SJCRH30 (cell line): ENCODE measurements around the gene KRT71. TPM values are rescaled to one million over a fixed set of nuclear protein-coding genes. Genes with fewer than 3 reads are reported as not detected.
A peak's percentile ranks its signal among the peaks of the same experiment; 100 is the strongest.

ENCODE experiments used
- DNase-seq, 2 experiments: peaks; one replicate each; pipeline ENCODE4 v3.0.0-alpha.2; 2015 to 2020
- H3K27ac ChIP-seq: fragments of 250-450 bp; sonication (Bioruptor Pico); 2 replicates; pipeline ENCODE4 v1.5.1; 2020; ENCODE audit warnings: mild to moderate bottlenecking, moderate library complexity
- H3K27me3 ChIP-seq: fragments of 250-450 bp; sonication (Bioruptor Pico); 2 replicates; pipeline ENCODE4 v1.5.1; 2020; ENCODE audit warnings: mild to moderate bottlenecking, moderate library complexity
- H3K36me3 ChIP-seq: fragments of 250-450 bp; sonication (Bioruptor Pico); 2 replicates; pipeline ENCODE4 v1.5.1; 2020; ENCODE audit warnings: mild to moderate bottlenecking, moderate library complexity
- H3K4me1 ChIP-seq: fragments of 250-450 bp; sonication (Bioruptor Pico); 2 replicates; pipeline ENCODE4 v1.5.1; 2020; ENCODE audit warnings: mild to moderate bottlenecking, moderate library complexity
- H3K4me3 ChIP-seq: fragments of 250-450 bp; sonication (Bioruptor Pico); 2 replicates; pipeline ENCODE4 v1.5.1; 2020; ENCODE audit warnings: mild to moderate bottlenecking, moderate library complexity
- H3K9me3 ChIP-seq: fragments of 250-450 bp; sonication (Bioruptor Pico); replicated peaks from 2 replicates; pipeline ENCODE4 v1.5.1; 2020; ENCODE audit warnings: mild to moderate bottlenecking, moderate library complexity
- total RNA-seq: library from RNA; depleted of rRNA; stranded (reverse); fragments of >200 nt; shearing (Covaris generic); gene quantifications from 2 replicates; pipeline ENCODE4 v1.2.3, GENCODE V29; 2014

KRT71 gene
- total RNA-seq, 1 experiment from 2014 or later = not detected

GRCh38 chr12:52539083-52539820, 13.7 kb downstream of the KRT71 start:
- no peaks in the 10 kb centered on the region for H3K9me3 ChIP-seq

GRCh38 chr12:52537101-52537500, 15.8 kb downstream of the KRT71 start:
- H3K27ac ChIP-seq = no peak overlapping the region
- H3K36me3 ChIP-seq = no peaks in the 10 kb centered on the region
- H3K4me1 ChIP-seq = peaks cover 4% of the 10 kb centered on the region; the same call in 1 of the 2 replicates
- H3K9me3 ChIP-seq = no peaks in the 10 kb centered on the region
- H3K4me3 ChIP-seq = no peak overlapping the region
- H3K27me3 ChIP-seq = 0 out of 2 replicates have a peak, but pooled peaks cover 3% of the 10 kb centered on the region
- DNase-seq = no peak

More at GRCh38 chr12:52539083-52539820, 13.7 kb downstream of the KRT71 start:
- Histone ChIP-seq H3K27me3 (no peaks in the 10 kb centered on the region), H3K4me1 (peaks cover 4% of the 10 kb centered on the region; the same call in 1 of the 2 replicates), H3K4me3 (no peak overlapping the region), H3K27ac (no peak overlapping the region), H3K36me3 (no peaks in the 10 kb centered on the region)
- peak in 1 of 2 experiments; percentile 41 for DNase-seq

- Histone ChIP-seq H3K4me1 (peaks cover 4% of the 10 kb centered on the region; the same call in 1 of the 2 replicates), H3K27ac (no peak overlapping the region), H3K36me3 (no peaks in the 10 kb centered on the region), H3K9me3 (no peaks in the 10 kb centered on the region), H3K4me3 (no peak overlapping the region), H3K27me3 (0 out of 2 replicates have a peak, but pooled peaks cover 3% of the 10 kb centered on the region)
- no peak for DNase-seq
Measured at GRCh38 chr12:52535574-52535973, 17.4 kb downstream of the KRT71 start.

GRCh38 chr12:52534482-52534881, 18.5 kb downstream of the KRT71 start:
- H3K36me3 ChIP-seq = no peaks in the 10 kb centered on the region
- H3K4me3 ChIP-seq = no peak overlapping the region
- H3K27me3 ChIP-seq = peaks cover 3% of the 10 kb centered on the region; the same call in 1 of the 2 replicates
- DNase-seq = no peak
- H3K27ac ChIP-seq = no peak overlapping the region
- peaks cover 4% of the 10 kb centered on the region; the same call in 1 of the 2 replicates for H3K4me1 ChIP-seq
- H3K9me3 ChIP-seq = no peaks in the 10 kb centered on the region

GRCh38 chr12:52533686-52534470, 19.1 kb downstream of the KRT71 start:
- Histone ChIP-seq H3K36me3 (no peaks in the 10 kb centered on the region), H3K27me3 (peaks cover 3% of the 10 kb centered on the region; the same call in 1 of the 2 replicates)
- DNase-seq = no peak

GRCh38 chr12:52532636-52533035, 20.3 kb downstream of the KRT71 start:
- Histone ChIP-seq H3K27me3 (peaks cover 3% of the 10 kb centered on the region; the same call in 1 of the 2 replicates), H3K36me3 (no peaks in the 10 kb centered on the region), H3K9me3 (no peaks in the 10 kb centered on the region), H3K4me1 (no peaks in the 10 kb centered on the region), H3K4me3 (no peak overlapping the region), H3K27ac (no peak overlapping the region)
- DNase-seq = no peak

More at GRCh38 chr12:52533686-52534470, 19.1 kb downstream of the KRT71 start:
- no peaks in the 10 kb centered on the region for H3K9me3 ChIP-seq
- H3K4me1 ChIP-seq = peaks cover 3% of the 10 kb centered on the region; the same call in 1 of the 2 replicates
- H3K27ac ChIP-seq = no peak overlapping the region
- H3K4me3 ChIP-seq = no peak overlapping the region

GRCh38 chr12:52531566-52532300, 21.2 kb downstream of the KRT71 start:
- Histone ChIP-seq H3K36me3 (no peaks in the 10 kb centered on the region), H3K4me1 (no peaks in the 10 kb centered on the region), H3K27ac (no peak overlapping the region), H3K4me3 (no peak overlapping the region), H3K9me3 (no peaks in the 10 kb centered on the region), H3K27me3 (peaks cover 3% of the 10 kb centered on the region; the same call in 1 of the 2 replicates)
- DNase-seq = no peak

- DNase-seq = no peak
- peaks cover 3% of the 10 kb centered on the region; the same call in 1 of the 2 replicates for H3K27me3 ChIP-seq
- no peak overlapping the region for H3K27ac ChIP-seq
- H3K36me3 ChIP-seq = no peaks in the 10 kb centered on the region
- no peak overlapping the region for H3K4me3 ChIP-seq
- H3K9me3 ChIP-seq = no peaks in the 10 kb centered on the region
- no peaks in the 10 kb centered on the region for H3K4me1 ChIP-seq
Measured at GRCh38 chr12:52530905-52531304, 22.0 kb downstream of the KRT71 start.

GRCh38 chr12:52530366-52530765, 22.6 kb downstream of the KRT71 start:
- no peaks in the 10 kb centered on the region for H3K9me3 ChIP-seq
- H3K36me3 ChIP-seq = no peaks in the 10 kb centered on the region
- peaks cover 3% of the 10 kb centered on the region; the same call in 1 of the 2 replicates for H3K27me3 ChIP-seq
- no peak overlapping the region for H3K4me3 ChIP-seq
- no peaks in the 10 kb centered on the region for H3K4me1 ChIP-seq
- no peak for DNase-seq
- H3K27ac ChIP-seq = no peak overlapping the region

GRCh38 chr12:52529846-52530245, 23.1 kb downstream of the KRT71 start:
- Histone ChIP-seq H3K27me3 (peaks cover 3% of the 10 kb centered on the region; the same call in 1 of the 2 replicates), H3K36me3 (no peaks in the 10 kb centered on the region), H3K4me1 (no peaks in the 10 kb centered on the region), H3K4me3 (no peak overlapping the region), H3K27ac (no peak overlapping the region), H3K9me3 (no peaks in the 10 kb centered on the region)
- DNase-seq = no peak

- no peak overlapping the region for H3K4me3 ChIP-seq
- no peaks in the 10 kb centered on the region for H3K36me3 ChIP-seq
- H3K27ac ChIP-seq = no peak overlapping the region
- no peaks in the 10 kb centered on the region for H3K4me1 ChIP-seq
- no peak for DNase-seq
- peaks cover 3% of the 10 kb centered on the region; the same call in 1 of the 2 replicates for H3K27me3 ChIP-seq
- no peaks in the 10 kb centered on the region for H3K9me3 ChIP-seq
Measured at GRCh38 chr12:52529417-52529816, 23.5 kb downstream of the KRT71 start.

- H3K27me3 ChIP-seq = peaks cover 3% of the 10 kb centered on the region; the same call in 1 of the 2 replicates
- no peak overlapping the region for H3K27ac ChIP-seq
- H3K4me1 ChIP-seq = no peaks in the 10 kb centered on the region
- H3K4me3 ChIP-seq = no peak overlapping the region
- no peak for DNase-seq
- no peaks in the 10 kb centered on the region for H3K36me3 ChIP-seq
- H3K9me3 ChIP-seq = no peaks in the 10 kb centered on the region
Measured at GRCh38 chr12:52528641-52529143, 24.3 kb downstream of the KRT71 start.

GRCh38 chr12:52527121-52527800, 25.7 kb downstream of the KRT71 start:
- Histone ChIP-seq H3K4me1 (no peaks in the 10 kb centered on the region), H3K36me3 (no peaks in the 10 kb centered on the region), H3K4me3 (no peak overlapping the region), H3K9me3 (no peaks in the 10 kb centered on the region), H3K27ac (no peak overlapping the region), H3K27me3 (no peaks in the 10 kb centered on the region; the same call in 1 of the 2 replicates)
- DNase-seq = no peak

GRCh38 chr12:52526511-52526951, 26.4 kb downstream of the KRT71 start:
- H3K27me3 ChIP-seq = no peaks in the 10 kb centered on the region; the same call in 1 of the 2 replicates
- H3K36me3 ChIP-seq = no peaks in the 10 kb centered on the region
- DNase-seq = no peak
- H3K27ac ChIP-seq = no peak overlapping the region
- no peaks in the 10 kb centered on the region for H3K4me1 ChIP-seq
- H3K4me3 ChIP-seq = no peak overlapping the region
- H3K9me3 ChIP-seq = no peaks in the 10 kb centered on the region
